HepG2 (cell line): ENCODE measurements around the gene UBE2I. TPM values are rescaled to one million over a fixed set of nuclear protein-coding genes. Genes with fewer than 3 reads are reported as not detected.
A peak's percentile ranks its signal among the peaks of the same experiment; 100 is the strongest.

Source experiments
- ATAC-seq: fragments of 200-7000 bp; cut with Tn5 transposase; 3 replicates; pipeline ENCODE4 v1.9.1; 2020; ENCODE audit warnings: mild to moderate bottlenecking, moderate library complexity
- BruUV-seq: library from RNA; stranded (reverse); fragments of 400-500 nt; replicated peaks from 2 replicates; lab custom pipeline; 2021; lab: Mats Ljungman, UMichigan
- CTCF ChIA-PET: fragments of 300-600 bp; formaldehyde crosslinking; extraction: SDS; loops from one replicate; lab custom pipeline; 2021; ENCODE audit warnings: low total read pairs, inconsistent platforms, low intra/inter-chr PET ratio; lab: Yijun Ruan, JAX
- POLR2A ChIA-PET: fragments of 350-600 bp; sonication (Branson Sonifier 250); formaldehyde crosslinking; loops from one replicate; lab custom pipeline; 2020; ENCODE audit warnings: antibody characterized with exemption, inconsistent platforms; lab: Yijun Ruan, JAX
- DNase-seq: peaks from one replicate; pipeline ENCODE4 v3.0.0-alpha.2; 2015; ENCODE audit warnings: low spot score
- FAIRE-seq: peaks from 3 replicates; lab custom pipeline; 2011; peaks lifted over from hg19 to GRCh38; lab: Jason Lieb, UNC
- H2AFZ ChIP-seq: one replicate; pipeline ENCODE4 v1.6.1; 2011; ENCODE audit warnings: low read length, inconsistent platforms
- H3K27ac ChIP-seq: fragments of 300-600 bp; 3 replicates; pipeline ENCODE4 v1.8.0; 2011; ENCODE audit warnings: mixed run types, mild to moderate bottlenecking, mixed read lengths, low read length, inconsistent platforms; ENCODE audit not compliant: insufficient read depth; ENCODE audit errors: extremely low read length
- H3K27me3 ChIP-seq, 2 experiments: fragments of 200-600 bp in 1 of 2; 2 replicates in 1 of 2; 3 replicates in 1 of 2; pipeline versions ENCODE4 v1.6.0 to v1.8.0; 2011; ENCODE audit warnings: low read length in 2 of 2, mild to moderate bottlenecking in 2 of 2, moderate library complexity in 2 of 2, inconsistent platforms in 1 of 2; ENCODE audit not compliant: insufficient read depth in 2 of 2, control insufficient read depth in 1 of 2
- H3K36me3 ChIP-seq, 2 experiments: fragments of 200-600 bp in 1 of 2; replicated peaks in 1 of 2; 2 replicates in 1 of 2; 3 replicates in 1 of 2; pipeline versions ENCODE4 v1.5.1 to v1.8.0; 2011; ENCODE audit warnings: low read length in 2 of 2, inconsistent platforms in 1 of 2; ENCODE audit not compliant: insufficient read depth in 2 of 2, control insufficient read depth in 1 of 2
- H3K4me1 ChIP-seq: 2 replicates; pipeline ENCODE4 v1.5.1; 2012; ENCODE audit warnings: low read length, inconsistent platforms; ENCODE audit not compliant: insufficient read depth
- H3K4me2 ChIP-seq: 2 replicates; pipeline ENCODE4 v1.6.0; 2011; ENCODE audit warnings: low read depth, low read length, inconsistent platforms
- H3K4me3 ChIP-seq, 3 experiments: fragments of 200-600 bp in 1 of 3; sonication (generic), shearing (Covaris generic) in 1 of 3; replicated peaks in 1 of 3; 2 replicates each; pipeline ENCODE4 v1.5.1; 2011 to 2016; ENCODE audit warnings: low read length in 3 of 3, inconsistent platforms in 2 of 3, low read depth in 2 of 3, mild to moderate bottlenecking in 2 of 3, control low read depth in 1 of 3, mixed read lengths in 1 of 3; ENCODE audit not compliant: insufficient read depth in 1 of 3
- H3K79me2 ChIP-seq: one replicate; pipeline ENCODE4 v1.6.1; 2011; ENCODE audit warnings: low read length, inconsistent platforms; ENCODE audit not compliant: insufficient read depth
- H3K9ac ChIP-seq: 2 replicates; pipeline ENCODE4 v1.6.0; 2011; ENCODE audit warnings: mild to moderate bottlenecking, low read depth, low read length, inconsistent platforms; ENCODE audit not compliant: insufficient read depth
- H3K9me3 ChIP-seq: 2 replicates; pipeline ENCODE4 v1.5.1; 2012; ENCODE audit warnings: mild to moderate bottlenecking, low read length
- H4K20me1 ChIP-seq: 2 replicates; pipeline ENCODE4 v1.6.0; 2011; ENCODE audit warnings: inconsistent platforms, mild to moderate bottlenecking, low read length, moderate library complexity; ENCODE audit not compliant: insufficient read depth
- BCL6 ChIP-seq: IDR thresholded peaks from 2 replicates; pipeline ENCODE4 v1.6.1; 2016; ENCODE audit warnings: missing genetic modification reagents, missing compliant biosample characterization
- HBP1 ChIP-seq: IDR thresholded peaks from 2 replicates; pipeline ENCODE4 v1.6.1; 2016; ENCODE audit warnings: low read depth, control low read depth
- HDAC1 ChIP-seq: sonication (generic); formaldehyde crosslinking; IDR thresholded peaks from 2 replicates; pipeline ENCODE4 v1.5.1; 2020; ENCODE audit warnings: mild to moderate bottlenecking, missing genetic modification reagents
- KDM5A ChIP-seq: fragments of 200-600 bp; sonication (generic); IDR thresholded peaks from 2 replicates; pipeline ENCODE4 v1.7.0; 2018; ENCODE audit warnings: antibody characterized with exemption, mild to moderate bottlenecking, low read length, borderline replicate concordance
- NCOA5 ChIP-seq: sonication (generic); formaldehyde crosslinking; IDR thresholded peaks from 2 replicates; pipeline ENCODE4 v1.4.0; 2020; ENCODE audit warnings: missing genetic modification reagents
- SAP130 ChIP-seq: IDR thresholded peaks from 2 replicates; pipeline ENCODE4 v1.6.1; 2016; ENCODE audit warnings: low read depth
- UBTF ChIP-seq: sonication (generic); formaldehyde crosslinking; IDR thresholded peaks from 2 replicates; pipeline ENCODE4 v1.4.0; 2020; ENCODE audit warnings: mild to moderate bottlenecking, missing genetic modification reagents
- ZNF18 ChIP-seq: sonication (generic); formaldehyde crosslinking; IDR thresholded peaks from 2 replicates; pipeline ENCODE4 v1.8.0; 2022; ENCODE audit warnings: mild to moderate bottlenecking, missing genetic modification reagents; ENCODE audit not compliant: insufficient replicate concordance
- ZNF563 ChIP-seq: sonication (generic); formaldehyde crosslinking; IDR thresholded peaks from 2 replicates; pipeline ENCODE4 v1.8.0; 2022; ENCODE audit warnings: mild to moderate bottlenecking, moderate library complexity, missing genetic modification reagents
- ZNF704 ChIP-seq: sonication (generic); formaldehyde crosslinking; IDR thresholded peaks from 2 replicates; pipeline ENCODE4 v1.8.1; 2023; ENCODE audit warnings: mild to moderate bottlenecking, inconsistent platforms, moderate library complexity, missing genetic modification reagents, borderline replicate concordance
- ZNF768 ChIP-seq: sonication (generic); formaldehyde crosslinking; IDR thresholded peaks from 2 replicates; pipeline ENCODE4 v1.4.0; 2020; ENCODE audit warnings: missing genetic modification reagents
- ZNF777 ChIP-seq: sonication (generic); formaldehyde crosslinking; IDR thresholded peaks from 2 replicates; pipeline ENCODE4 v1.4.0; 2020; ENCODE audit warnings: missing genetic modification reagents
- WGBS: methylation state at CpG from one replicate; pipeline ENCODE4 v1.1.6; 2017; ENCODE audit warnings: low lambda C conversion rate; 5-methylcytosine and 5-hydroxymethylcytosine counted together
- in situ Hi-C: cut with HindIII; loops from 2 replicates; pipeline ENCODE4 v1.10.0; 2017; ENCODE audit warnings: low pct_unique_long_range_greater_than_20kb; ENCODE audit not compliant: extremely low pct_ligation_motif_present
- intact Hi-C: fragments of 100-400 bp; cut with micrococcal nuclease; formaldehyde crosslinking; loops from one replicate; pipeline ENCODE4 v1.10.0; 2022; ENCODE audit not compliant: unreplicated experiment
- polyA plus RNA-seq, 8 experiments: library from polyadenylated mRNA; depleted of rRNA in 3 of 8; stranded (reverse) in 7 of 8; unstranded in 1 of 8; fragments of >200 nt; fragmentation: Illumina TruSeq in 4 of 8; extraction: Trizol in 4 of 8; gene quantifications; 2 replicates each; pipeline versions ENCODE4 v1.2.1 to v1.2.3, GENCODE V29; 2011 to 2016; ENCODE audit warnings: low read depth in 4 of 8, missing spikeins in 1 of 8, mixed read lengths in 1 of 8; ENCODE audit not compliant: insufficient read depth in 1 of 8
- total RNA-seq, 5 experiments: library from RNA; depleted of rRNA; stranded (reverse); fragments of >200 nt; fragmentation: Illumina TruSeq; extraction: Trizol; gene quantifications; 2 replicates each; pipeline ENCODE4 v1.2.3, GENCODE V29; 2016; ENCODE audit warnings: low read depth in 1 of 5

UBE2I gene
- total and polyA plus RNA-seq, 2 of the 13 experiments (the other 11 are each of a cell fraction or from before 2014, with no cell fraction given): 75.8 to 98.9 TPM

GRCh38 chr16:1300664-1301476 lies 8.6 kb upstream of the UBE2I start:
- Histone ChIP-seq H3K4me2 (peak overlapping the region; percentile 94), H3K4me1 (peaks cover 91% of the 10 kb centered on the region), H3K4me3 (peak overlapping the region in 2 of 3 experiments; percentile 13 to 74; a peak in 4 of 6 replicates), H3K9ac (no peak overlapping the region), H2AFZ (no peak overlapping the region), H3K27ac (no peak overlapping the region), H4K20me1 (no peaks in the 10 kb centered on the region), H3K27me3 (no peaks in the 10 kb centered on the region), H3K9me3 (no peaks in the 10 kb centered on the region), H3K79me2 (no peaks in the 10 kb centered on the region), H3K36me3 (no peaks in the 10 kb centered on the region)
- no peak for FAIRE-seq
- intact Hi-C loops: no loop called here
- POLR2A ChIA-PET: interaction anchor here (1.2 kb wide), 1 partner anchor 8 kb away, joined by 4 read pairs; the partner anchor contains the start of gene UBE2I
- peak; percentile 55 for DNase-seq
- no TSS peak for BruUV-seq
- no CpG with 5 or more reads among the region's 42 CpGs for WGBS
- CTCF ChIA-PET: no interaction called here
- peak; percentile 80 for ATAC-seq
- in situ Hi-C loops: no loop called here
- TF ChIP-seq ZNF768 (CRISPR knock-in tag) (peak; percentile 51; the same call in 1 of the 2 replicates), KDM5A (no peak), HBP1 (0 out of 2 replicates have a peak, but pooled peaks have one; percentile 20), BCL6 (CRISPR knock-in tag) (peak; percentile 22; the same call in 1 of the 2 replicates), ZNF563 (CRISPR knock-in tag) (peak; percentile 46; the same call in 1 of the 2 replicates), ZNF704 (CRISPR knock-in tag) (no peak), ZNF18 (CRISPR knock-in tag) (peak; percentile 14), NCOA5 (CRISPR knock-in tag) (no peak), UBTF (CRISPR knock-in tag) (peak; percentile 59; the same call in 1 of the 2 replicates), HDAC1 (peak; percentile 67), ZNF777 (peak; percentile 91), SAP130 (CRISPR knock-in tag) (peak; percentile 37; the same call in 1 of the 2 replicates)
